ENCODE results near the gene TM4SF20.

DNA sequence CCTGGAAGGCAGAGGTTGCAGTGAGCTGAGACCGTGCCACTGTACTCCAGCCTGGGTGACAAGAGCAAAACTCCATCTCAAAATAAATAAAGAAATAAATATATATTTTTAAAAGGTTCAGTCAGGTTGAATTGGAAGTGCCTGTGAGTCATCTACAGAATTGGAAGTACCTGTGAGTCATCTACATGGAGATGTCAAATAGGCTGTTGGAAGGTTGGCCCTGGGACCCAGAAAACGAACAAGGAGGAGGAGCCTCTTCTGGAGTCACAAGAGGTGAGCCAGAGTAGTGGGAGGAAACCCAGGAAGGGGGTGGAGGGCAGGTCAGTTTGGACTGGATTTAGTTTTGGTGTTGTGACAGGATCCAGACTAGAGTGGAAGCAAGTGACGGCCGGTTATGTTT, 23.9 kb upstream of the TM4SF20 start:
- TF ChIP-seq, protein P1, sequence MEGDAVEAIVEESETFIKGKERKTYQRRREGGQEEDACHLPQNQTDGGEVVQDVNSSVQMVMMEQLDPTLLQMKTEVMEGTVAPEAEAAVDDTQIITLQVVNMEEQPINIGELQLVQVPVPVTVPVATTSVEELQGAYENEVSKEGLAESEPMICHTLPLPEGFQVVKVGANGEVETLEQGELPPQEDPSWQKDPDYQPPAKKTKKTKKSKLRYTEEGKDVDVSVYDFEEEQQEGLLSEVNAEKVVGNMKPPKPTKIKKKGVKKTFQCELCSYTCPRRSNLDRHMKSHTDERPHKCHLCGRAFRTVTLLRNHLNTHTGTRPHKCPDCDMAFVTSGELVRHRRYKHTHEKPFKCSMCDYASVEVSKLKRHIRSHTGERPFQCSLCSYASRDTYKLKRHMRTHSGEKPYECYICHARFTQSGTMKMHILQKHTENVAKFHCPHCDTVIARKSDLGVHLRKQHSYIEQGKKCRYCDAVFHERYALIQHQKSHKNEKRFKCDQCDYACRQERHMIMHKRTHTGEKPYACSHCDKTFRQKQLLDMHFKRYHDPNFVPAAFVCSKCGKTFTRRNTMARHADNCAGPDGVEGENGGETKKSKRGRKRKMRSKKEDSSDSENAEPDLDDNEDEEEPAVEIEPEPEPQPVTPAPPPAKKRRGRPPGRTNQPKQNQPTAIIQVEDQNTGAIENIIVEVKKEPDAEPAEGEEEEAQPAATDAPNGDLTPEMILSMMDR (IDR thresholded peaks at IDR 0.05) = no peak
- TF ChIP-seq ETV6 (CRISPR knock-in tag; IDR thresholded peaks at IDR 0.05) (no peak), PRRX2 (CRISPR knock-in tag; IDR thresholded peaks at IDR 0.05) (no peak), ZNF416 (CRISPR knock-in tag; IDR thresholded peaks at IDR 0.05) (no peak), IRF2 (CRISPR knock-in tag; IDR thresholded peaks at IDR 0.05; ENCODE audit: borderline replicate concordance, low read depth) (no peak), EMX1 (CRISPR knock-in tag; IDR thresholded peaks at IDR 0.05) (no peak)
- TF ChIP-seq, protein P2, sequence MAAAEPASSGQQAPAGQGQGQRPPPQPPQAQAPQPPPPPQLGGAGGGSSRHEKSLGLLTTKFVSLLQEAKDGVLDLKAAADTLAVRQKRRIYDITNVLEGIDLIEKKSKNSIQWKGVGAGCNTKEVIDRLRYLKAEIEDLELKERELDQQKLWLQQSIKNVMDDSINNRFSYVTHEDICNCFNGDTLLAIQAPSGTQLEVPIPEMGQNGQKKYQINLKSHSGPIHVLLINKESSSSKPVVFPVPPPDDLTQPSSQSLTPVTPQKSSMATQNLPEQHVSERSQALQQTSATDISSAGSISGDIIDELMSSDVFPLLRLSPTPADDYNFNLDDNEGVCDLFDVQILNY (CRISPR knock-in tag; IDR thresholded peaks at IDR 0.05) = no peak
- TF ChIP-seq, protein P3, sequence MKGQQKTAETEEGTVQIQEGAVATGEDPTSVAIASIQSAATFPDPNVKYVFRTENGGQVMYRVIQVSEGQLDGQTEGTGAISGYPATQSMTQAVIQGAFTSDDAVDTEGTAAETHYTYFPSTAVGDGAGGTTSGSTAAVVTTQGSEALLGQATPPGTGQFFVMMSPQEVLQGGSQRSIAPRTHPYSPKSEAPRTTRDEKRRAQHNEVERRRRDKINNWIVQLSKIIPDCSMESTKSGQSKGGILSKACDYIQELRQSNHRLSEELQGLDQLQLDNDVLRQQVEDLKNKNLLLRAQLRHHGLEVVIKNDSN (CRISPR knock-in tag; IDR thresholded peaks at IDR 0.05) = no peak
- TF ChIP-seq, protein P4, sequence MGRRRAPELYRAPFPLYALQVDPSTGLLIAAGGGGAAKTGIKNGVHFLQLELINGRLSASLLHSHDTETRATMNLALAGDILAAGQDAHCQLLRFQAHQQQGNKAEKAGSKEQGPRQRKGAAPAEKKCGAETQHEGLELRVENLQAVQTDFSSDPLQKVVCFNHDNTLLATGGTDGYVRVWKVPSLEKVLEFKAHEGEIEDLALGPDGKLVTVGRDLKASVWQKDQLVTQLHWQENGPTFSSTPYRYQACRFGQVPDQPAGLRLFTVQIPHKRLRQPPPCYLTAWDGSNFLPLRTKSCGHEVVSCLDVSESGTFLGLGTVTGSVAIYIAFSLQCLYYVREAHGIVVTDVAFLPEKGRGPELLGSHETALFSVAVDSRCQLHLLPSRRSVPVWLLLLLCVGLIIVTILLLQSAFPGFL (CRISPR knock-in tag; IDR thresholded peaks at IDR 0.05; ENCODE audit: borderline replicate concordance) = no peak
- TF ChIP-seq, protein P5, sequence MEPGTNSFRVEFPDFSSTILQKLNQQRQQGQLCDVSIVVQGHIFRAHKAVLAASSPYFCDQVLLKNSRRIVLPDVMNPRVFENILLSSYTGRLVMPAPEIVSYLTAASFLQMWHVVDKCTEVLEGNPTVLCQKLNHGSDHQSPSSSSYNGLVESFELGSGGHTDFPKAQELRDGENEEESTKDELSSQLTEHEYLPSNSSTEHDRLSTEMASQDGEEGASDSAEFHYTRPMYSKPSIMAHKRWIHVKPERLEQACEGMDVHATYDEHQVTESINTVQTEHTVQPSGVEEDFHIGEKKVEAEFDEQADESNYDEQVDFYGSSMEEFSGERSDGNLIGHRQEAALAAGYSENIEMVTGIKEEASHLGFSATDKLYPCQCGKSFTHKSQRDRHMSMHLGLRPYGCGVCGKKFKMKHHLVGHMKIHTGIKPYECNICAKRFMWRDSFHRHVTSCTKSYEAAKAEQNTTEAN (CRISPR knock-in tag; IDR thresholded peaks at IDR 0.05) = no peak

Data from WTC11 (cell line).